Immature natural killer cell (primary cell): ENCODE measurements around the gene ZNF275. TPM values are rescaled to one million over a fixed set of nuclear protein-coding genes. Genes with fewer than 3 reads are reported as not detected.

Experiments
- DNase-seq, 3 donors: peaks; one replicate each; pipeline ENCODE4 v3.0.0; 2022; ENCODE audit warnings: mixed read lengths in 1 of 3
- H3K27ac Mint-ChIP-seq, 6 donors: one replicate each; pipeline ENCODE4 v1.8.0; 2020; ENCODE audit warnings: mixed read lengths in 6 of 6, mild to moderate bottlenecking in 5 of 6, inconsistent platforms in 4 of 6, moderate library complexity in 3 of 6
- H3K27me3 Mint-ChIP-seq, 3 donors: one replicate each; pipeline ENCODE4 v1.8.0; 2020 to 2021; ENCODE audit warnings: low read depth in 3 of 3, mild to moderate bottlenecking in 3 of 3, mixed read lengths in 3 of 3, moderate library complexity in 3 of 3, inconsistent platforms in 1 of 3
- H3K36me3 Mint-ChIP-seq, 3 donors: one replicate each; pipeline ENCODE4 v1.8.0; 2020; ENCODE audit warnings: mixed read lengths in 3 of 3, inconsistent platforms in 2 of 3, mild to moderate bottlenecking in 2 of 3
- H3K4me1 Mint-ChIP-seq, 2 donors: one replicate each; pipeline ENCODE4 v1.8.0; 2020; ENCODE audit warnings: inconsistent platforms in 2 of 2, mild to moderate bottlenecking in 2 of 2, mixed read lengths in 2 of 2, moderate library complexity in 1 of 2
- H3K4me3 Mint-ChIP-seq, 5 donors: one replicate each; pipeline ENCODE4 v1.8.0; 2020; ENCODE audit warnings: mild to moderate bottlenecking in 5 of 5, mixed read lengths in 5 of 5, inconsistent platforms in 3 of 5, moderate library complexity in 3 of 5
- H3K9me3 Mint-ChIP-seq, 6 donors: one replicate each; pipeline ENCODE4 v1.8.0; 2020; ENCODE audit warnings: mild to moderate bottlenecking in 6 of 6, mixed read lengths in 6 of 6, inconsistent platforms in 4 of 6, moderate library complexity in 3 of 6
- polyA plus RNA-seq, 3 donors: library from polyadenylated mRNA; unstranded; fragments of 300-500 nt; fragmentation: Illumina TruSeq; gene quantifications; one replicate each; pipeline ENCODE4 v1.2.3, GENCODE V29; 2021

ZNF275 gene
- polyA plus RNA-seq, 3 donors from 2014 or later, result 3.1 to 5.2 (median 3.2) TPM

GRCh38 chrX:153334654-153335295, 822 bp downstream of the ZNF275 start:
- peaks cover 26 to 33% of the 10 kb centered on the region in 2 donors for H3K4me1 Mint-ChIP-seq
- H3K36me3 Mint-ChIP-seq, result no peaks in the 10 kb centered on the region
- H3K4me3 Mint-ChIP-seq, result peak overlapping the region; percentile 71 to 89 (median 75)
- peaks cover 0 to 4% (median 0%) of the 10 kb centered on the region in 6 donors for H3K9me3 Mint-ChIP-seq
- peak overlapping the region in 4 of 6 donors; percentile 15 to 80 (median 62) for H3K27ac Mint-ChIP-seq
- H3K27me3 Mint-ChIP-seq, result peaks cover 3 to 6% (median 4%) of the 10 kb centered on the region in 3 donors
- no peak for DNase-seq

- Mint-ChIP-seq H3K9me3 (peaks cover 0 to 8% (median 0%) of the 10 kb centered on the region in 6 donors), H3K4me3 (no peak overlapping the region), H3K27me3 (peaks cover 3 to 6% (median 4%) of the 10 kb centered on the region in 3 donors), H3K27ac (no peak overlapping the region), H3K4me1 (peaks cover 31 to 41% of the 10 kb centered on the region in 2 donors), H3K36me3 (peaks cover 0 to 6% (median 0%) of the 10 kb centered on the region in 3 donors)
- DNase-seq, result no peak
Measured at GRCh38 chrX:153336121-153336894, 2.4 kb downstream of the ZNF275 start.

- H3K27ac Mint-ChIP-seq, result no peak overlapping the region
- peaks cover 3 to 6% (median 4%) of the 10 kb centered on the region in 3 donors for H3K27me3 Mint-ChIP-seq
- H3K4me3 Mint-ChIP-seq, result no peak overlapping the region
- H3K4me1 Mint-ChIP-seq, result peaks cover 32 to 48% of the 10 kb centered on the region in 2 donors
- H3K9me3 Mint-ChIP-seq, result peaks cover 0 to 8% (median 0%) of the 10 kb centered on the region in 6 donors
- DNase-seq, result no peak
- H3K36me3 Mint-ChIP-seq, result peaks cover 0 to 13% (median 1%) of the 10 kb centered on the region in 3 donors
Measured at GRCh38 chrX:153336988-153337387, 3.0 kb downstream of the ZNF275 start.

GRCh38 chrX:153338836-153339235, 4.9 kb downstream of the ZNF275 start:
- Mint-ChIP-seq H3K27me3 (peaks cover 0 to 5% (median 2%) of the 10 kb centered on the region in 3 donors), H3K4me1 (peaks cover 31 to 60% of the 10 kb centered on the region in 2 donors), H3K27ac (no peak overlapping the region), H3K4me3 (no peak overlapping the region), H3K9me3 (peaks cover 0 to 8% (median 0%) of the 10 kb centered on the region in 6 donors), H3K36me3 (peaks cover 0 to 15% (median 8%) of the 10 kb centered on the region in 3 donors)
- no peak for DNase-seq

- H3K27ac Mint-ChIP-seq, result no peak overlapping the region
- no peak for DNase-seq
- H3K4me3 Mint-ChIP-seq, result no peak overlapping the region
- H3K36me3 Mint-ChIP-seq, result peaks cover 0 to 15% (median 8%) of the 10 kb centered on the region in 3 donors
- H3K9me3 Mint-ChIP-seq, result peaks cover 0 to 8% (median 0%) of the 10 kb centered on the region in 6 donors
- H3K27me3 Mint-ChIP-seq, result peaks cover 0 to 2% (median 2%) of the 10 kb centered on the region in 3 donors
- H3K4me1 Mint-ChIP-seq, result peaks cover 31 to 58% of the 10 kb centered on the region in 2 donors
Measured at GRCh38 chrX:153339662-153340061, 5.7 kb downstream of the ZNF275 start.

GRCh38 chrX:153340111-153340510, 6.2 kb downstream of the ZNF275 start:
- Mint-ChIP-seq H3K27me3 (peaks cover 0 to 2% (median 2%) of the 10 kb centered on the region in 3 donors), H3K4me1 (peaks cover 27 to 54% of the 10 kb centered on the region in 2 donors), H3K9me3 (peaks cover 0 to 7% (median 0%) of the 10 kb centered on the region in 6 donors), H3K27ac (no peak overlapping the region), H3K36me3 (peaks cover 0 to 15% (median 8%) of the 10 kb centered on the region in 3 donors), H3K4me3 (no peak overlapping the region)
- DNase-seq, result no peak

- Mint-ChIP-seq H3K4me3 (no peak overlapping the region), H3K36me3 (peaks cover 3 to 15% (median 14%) of the 10 kb centered on the region in 3 donors), H3K4me1 (peaks cover 19 to 43% of the 10 kb centered on the region in 2 donors), H3K9me3 (peaks cover 0 to 7% (median 0%) of the 10 kb centered on the region in 6 donors), H3K27me3 (peaks cover 0 to 6% (median 3%) of the 10 kb centered on the region in 3 donors), H3K27ac (no peak overlapping the region)
- DNase-seq, result no peak
Measured at GRCh38 chrX:153342762-153343558, 9.0 kb downstream of the ZNF275 start.

- peaks cover 0 to 7% (median 0%) of the 10 kb centered on the region in 6 donors for H3K9me3 Mint-ChIP-seq
- DNase-seq, result no peak
- peaks cover 12 to 36% of the 10 kb centered on the region in 2 donors for H3K4me1 Mint-ChIP-seq
- H3K27ac Mint-ChIP-seq, result no peak overlapping the region
- peaks cover 3 to 18% (median 15%) of the 10 kb centered on the region in 3 donors for H3K36me3 Mint-ChIP-seq
- H3K4me3 Mint-ChIP-seq, result no peak overlapping the region
- peaks cover 0 to 6% (median 3%) of the 10 kb centered on the region in 3 donors for H3K27me3 Mint-ChIP-seq
Measured at GRCh38 chrX:153343674-153344073, 9.7 kb downstream of the ZNF275 start.

- Mint-ChIP-seq H3K4me1 (peaks cover 0 to 12% of the 10 kb centered on the region in 2 donors), H3K9me3 (no peaks in the 10 kb centered on the region), H3K4me3 (no peak overlapping the region), H3K27me3 (peaks cover 0 to 10% (median 3%) of the 10 kb centered on the region in 3 donors), H3K27ac (no peak overlapping the region), H3K36me3 (peaks cover 0 to 14% (median 3%) of the 10 kb centered on the region in 3 donors)
- DNase-seq, result no peak
Measured at GRCh38 chrX:153347530-153347929, 13.6 kb downstream of the ZNF275 start.

- Mint-ChIP-seq H3K27ac (no peak overlapping the region), H3K9me3 (no peaks in the 10 kb centered on the region), H3K36me3 (peaks cover 0 to 14% (median 3%) of the 10 kb centered on the region in 3 donors)
Measured at GRCh38 chrX:153348421-153348820, 14.5 kb downstream of the ZNF275 start.

GRCh38 chrX:153349952-153350351, 16.0 kb downstream of the ZNF275 start:
- no peak for DNase-seq
- H3K36me3 Mint-ChIP-seq, result peaks cover 0 to 10% (median 3%) of the 10 kb centered on the region in 3 donors
- no peak overlapping the region for H3K4me3 Mint-ChIP-seq
- no peak overlapping the region for H3K27ac Mint-ChIP-seq
- no peaks in the 10 kb centered on the region for H3K9me3 Mint-ChIP-seq
- peaks cover 0 to 11% (median 3%) of the 10 kb centered on the region in 3 donors for H3K27me3 Mint-ChIP-seq
- H3K4me1 Mint-ChIP-seq, result no peaks in the 10 kb centered on the region

More at GRCh38 chrX:153348421-153348820, 14.5 kb downstream of the ZNF275 start:
- peaks cover 0 to 4% of the 10 kb centered on the region in 2 donors for H3K4me1 Mint-ChIP-seq
- no peak for DNase-seq
- peaks cover 0 to 9% (median 3%) of the 10 kb centered on the region in 3 donors for H3K27me3 Mint-ChIP-seq
- H3K4me3 Mint-ChIP-seq, result no peak overlapping the region

- no peaks in the 10 kb centered on the region for H3K9me3 Mint-ChIP-seq
- no peaks in the 10 kb centered on the region for H3K4me1 Mint-ChIP-seq
- H3K27me3 Mint-ChIP-seq, result peaks cover 0 to 7% (median 0%) of the 10 kb centered on the region in 3 donors
- no peak overlapping the region for H3K27ac Mint-ChIP-seq
- DNase-seq, result no peak
- H3K4me3 Mint-ChIP-seq, result no peak overlapping the region
- H3K36me3 Mint-ChIP-seq, result peaks cover 0 to 5% (median under 1%) of the 10 kb centered on the region in 3 donors
Measured at GRCh38 chrX:153351981-153352380, 18.0 kb downstream of the ZNF275 start.

GRCh38 chrX:153352858-153353257, 18.9 kb downstream of the ZNF275 start:
- no peaks in the 10 kb centered on the region for H3K9me3 Mint-ChIP-seq
- peaks cover 0 to 3% (median 0%) of the 10 kb centered on the region in 3 donors for H3K36me3 Mint-ChIP-seq
- no peaks in the 10 kb centered on the region for H3K4me1 Mint-ChIP-seq
- H3K4me3 Mint-ChIP-seq, result no peak overlapping the region
- no peak for DNase-seq
- H3K27ac Mint-ChIP-seq, result no peak overlapping the region
- H3K27me3 Mint-ChIP-seq, result peaks cover 0 to 7% (median 0%) of the 10 kb centered on the region in 3 donors
